Measurements from ENCODE around the gene ARHGEF19.
"Not testable (repeated sequence)": the region's sequence is repeated elsewhere in the genome, so short reads cannot be mapped to it uniquely, and the experiment has no call there.

The ARHGEF19 gene

GRCh38 chr1:16243936-16244649, 31.6 kb upstream of the ARHGEF19 start:
- peak; percentile 65 for DNase-seq

- DNase-seq = no peak
These were observed 30.8 kb upstream of the ARHGEF19 start for GRCh38 chr1:16243215-16243610.

GRCh38 chr1:16242556-16243214, 30.2 kb upstream of the ARHGEF19 start:
- no peak for DNase-seq

GRCh38 chr1:16241221-16241708, 28.8 kb upstream of the ARHGEF19 start:
- no peak for DNase-seq

- DNase-seq = no peak
These were observed 27.6 kb upstream of the ARHGEF19 start for GRCh38 chr1:16239972-16240491.

- no peak for DNase-seq
These were observed 24.9 kb upstream of the ARHGEF19 start for GRCh38 chr1:16237343-16237830.

- DNase-seq = peak; percentile 92
These were observed 24.3 kb upstream of the ARHGEF19 start, which contains the start of gene CPLANE2 for GRCh38 chr1:16236511-16237342. CPLANE2 (minus strand) TSS chr1:16237183; CDS start chr1:16236742, 441 bp downstream.

GRCh38 chr1:16235944-16236510, 23.6 kb upstream of the ARHGEF19 start:
- peak; percentile 46 for DNase-seq

GRCh38 chr1:16235347-16235746, 22.9 kb upstream of the ARHGEF19 start:
- no peak for DNase-seq

- no peak for DNase-seq
These were observed 21.0 kb upstream of the ARHGEF19 start for GRCh38 chr1:16233431-16233830.

- no peak for DNase-seq
These were observed 19.9 kb upstream of the ARHGEF19 start for GRCh38 chr1:16232316-16232710.

- DNase-seq = no peak
These were observed 19.2 kb upstream of the ARHGEF19 start for GRCh38 chr1:16231331-16232315.

- no peak for DNase-seq
These were observed 18.3 kb upstream of the ARHGEF19 start for GRCh38 chr1:16230744-16231143.

GRCh38 chr1:16229976-16230740, 17.7 kb upstream of the ARHGEF19 start:
- no peak for DNase-seq

- DNase-seq = no peak
These were observed 14.2 kb upstream of the ARHGEF19 start for GRCh38 chr1:16226490-16227179.

GRCh38 chr1:16226129-16226489, 13.7 kb upstream of the ARHGEF19 start:
- DNase-seq = no peak

- no peak for DNase-seq
These were observed 12.0 kb upstream of the ARHGEF19 start for GRCh38 chr1:16224472-16224871.

- not testable (repeated sequence) for DNase-seq
These were observed 10.3 kb upstream of the ARHGEF19 start for GRCh38 chr1:16222716-16223115.

GRCh38 chr1:16221499-16221898, 9.0 kb upstream of the ARHGEF19 start:
- DNase-seq = no peak

GRCh38 chr1:16219968-16220500, 7.6 kb upstream of the ARHGEF19 start:
- DNase-seq = no peak

All from stimulated activated naive CD4-positive, alpha-beta T cell treated with Interleukin-2 at 50 U/mL for 16 hours (primary cell).